Suprapubic skin (tissue), 4 donors: ENCODE data around the gene NTPCR. TPM values are rescaled to one million over a fixed set of nuclear protein-coding genes. Genes with fewer than 3 reads are reported as not detected.
A peak's percentile ranks its signal among the peaks of the same experiment; 100 is the strongest.

Experiments
- DNase-seq, 2 donors: peaks; one replicate each; pipeline ENCODE4 v3.0.0-alpha.2; 2019; ENCODE audit warnings: low spot score in 2 of 2
- H3K27ac ChIP-seq: fragments of 200-600 bp; sonication (generic); one replicate; pipeline ENCODE4 v1.5.1; 2019
- H3K27me3 ChIP-seq: fragments of 200-600 bp; sonication (generic); one replicate; pipeline ENCODE4 v1.5.1; 2019
- H3K36me3 ChIP-seq: fragments of 200-600 bp; sonication (generic); one replicate; pipeline ENCODE4 v1.5.1; 2019
- H3K4me1 ChIP-seq: fragments of 200-600 bp; sonication (generic); one replicate; pipeline ENCODE4 v1.5.1; 2019
- H3K4me3 ChIP-seq: fragments of 200-600 bp; sonication (generic); one replicate; pipeline ENCODE4 v1.5.1; 2019; ENCODE audit warnings: mild to moderate bottlenecking
- H3K9me3 ChIP-seq: fragments of 200-600 bp; sonication (generic); one replicate; pipeline ENCODE4 v1.5.1; 2019
- EP300 ChIP-seq: sonication (generic); formaldehyde crosslinking; IDR thresholded peaks from one replicate; pipeline ENCODE4 v1.6.1; 2017; ENCODE audit warnings: antibody characterized with exemption
- POLR2A ChIP-seq, 2 donors: fragments of 450-650 bp; IDR thresholded peaks; one replicate each; pipeline ENCODE4 v1.6.1; 2017; ENCODE audit warnings: antibody characterized with exemption in 2 of 2, mild to moderate bottlenecking in 2 of 2, moderate library complexity in 2 of 2
- POLR2AphosphoS5 ChIP-seq, 3 donors: sonication (generic); formaldehyde crosslinking; IDR thresholded peaks; one replicate each; pipeline ENCODE4 v1.6.1; 2017; ENCODE audit warnings: antibody characterized with exemption in 3 of 3
- WGBS: methylation state at CpG from one replicate; pipeline ENCODE4 v1.1.5; 2018; 5-methylcytosine and 5-hydroxymethylcytosine counted together
- total RNA-seq, 4 donors: library from RNA; depleted of rRNA; stranded (reverse); fragments of >200 nt; gene quantifications; one replicate each; pipeline ENCODE4 v1.1.0, GENCODE V29; 2016
- TF ChIP-seq, protein P1 (sequence below), 2 donors: fragments of 200-600 bp in 1 of 2; fragments of 450-650 bp in 1 of 2; sonication (generic) in 1 of 2; IDR thresholded peaks; one replicate each; pipeline ENCODE4 v1.5.1; 2016 to 2019; ENCODE audit warnings: antibody characterized with exemption in 2 of 2, mild to moderate bottlenecking in 1 of 2, moderate library complexity in 1 of 2

Gene NTPCR
- total RNA-seq, 4 donors from 2014 or later, result 18.6 to 35.9 (median 28.4) TPM

DNA sequence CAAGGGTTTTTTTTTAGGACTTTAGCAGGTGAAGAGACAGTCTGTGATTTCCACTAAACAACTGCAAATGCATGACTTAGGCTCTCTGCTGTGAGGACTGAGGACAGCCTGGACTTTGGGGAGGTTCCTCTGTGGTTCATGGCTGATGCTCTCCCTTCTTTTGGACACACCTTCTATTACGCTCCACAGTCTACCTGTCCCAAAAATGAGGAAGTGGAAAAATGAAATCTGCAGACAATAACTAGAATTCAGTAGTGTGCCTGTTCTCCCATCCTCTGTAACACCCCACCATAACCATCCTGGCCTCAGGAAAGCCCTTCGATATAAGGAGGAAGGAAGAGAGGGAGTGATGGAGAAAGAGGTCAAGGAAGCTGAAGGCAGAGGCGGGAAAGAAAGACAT is 68.7 kb downstream of the NTPCR start:
- no peak for DNase-seq
- Histone ChIP-seq H3K27me3 (no peaks in the 10 kb centered on the region), H3K27ac (no peak overlapping the region), H3K36me3 (no peaks in the 10 kb centered on the region), H3K4me3 (no peak overlapping the region), H3K4me1 (no peaks in the 10 kb centered on the region), H3K9me3 (no peaks in the 10 kb centered on the region)
- 94% methylated on average over 3 of the region's 3 CpGs for WGBS
- TF ChIP-seq POLR2AphosphoS5 (IDR thresholded peaks at IDR 0.05) (no peak), POLR2A (IDR thresholded peaks at IDR 0.05) (no peak)

GRCh38 chr1:233019778-233020325 is 69.4 kb downstream of the NTPCR start:
- no peak for TF ChIP-seq POLR2AphosphoS5 (IDR thresholded peaks at IDR 0.05)
- no peak for TF ChIP-seq POLR2A (IDR thresholded peaks at IDR 0.05)
- TF ChIP-seq, protein P1, sequence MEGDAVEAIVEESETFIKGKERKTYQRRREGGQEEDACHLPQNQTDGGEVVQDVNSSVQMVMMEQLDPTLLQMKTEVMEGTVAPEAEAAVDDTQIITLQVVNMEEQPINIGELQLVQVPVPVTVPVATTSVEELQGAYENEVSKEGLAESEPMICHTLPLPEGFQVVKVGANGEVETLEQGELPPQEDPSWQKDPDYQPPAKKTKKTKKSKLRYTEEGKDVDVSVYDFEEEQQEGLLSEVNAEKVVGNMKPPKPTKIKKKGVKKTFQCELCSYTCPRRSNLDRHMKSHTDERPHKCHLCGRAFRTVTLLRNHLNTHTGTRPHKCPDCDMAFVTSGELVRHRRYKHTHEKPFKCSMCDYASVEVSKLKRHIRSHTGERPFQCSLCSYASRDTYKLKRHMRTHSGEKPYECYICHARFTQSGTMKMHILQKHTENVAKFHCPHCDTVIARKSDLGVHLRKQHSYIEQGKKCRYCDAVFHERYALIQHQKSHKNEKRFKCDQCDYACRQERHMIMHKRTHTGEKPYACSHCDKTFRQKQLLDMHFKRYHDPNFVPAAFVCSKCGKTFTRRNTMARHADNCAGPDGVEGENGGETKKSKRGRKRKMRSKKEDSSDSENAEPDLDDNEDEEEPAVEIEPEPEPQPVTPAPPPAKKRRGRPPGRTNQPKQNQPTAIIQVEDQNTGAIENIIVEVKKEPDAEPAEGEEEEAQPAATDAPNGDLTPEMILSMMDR (IDR thresholded peaks at IDR 0.05), result no peak
- TF ChIP-seq EP300, result no peak
- Histone ChIP-seq H3K9me3 (no peaks in the 10 kb centered on the region), H3K27me3 (no peaks in the 10 kb centered on the region), H3K4me1 (no peaks in the 10 kb centered on the region), H3K27ac (no peak overlapping the region), H3K36me3 (no peaks in the 10 kb centered on the region), H3K4me3 (no peak overlapping the region)
- WGBS, result 91% methylated on average over 12 of the region's 12 CpGs
- DNase-seq, result no peak

DNA sequence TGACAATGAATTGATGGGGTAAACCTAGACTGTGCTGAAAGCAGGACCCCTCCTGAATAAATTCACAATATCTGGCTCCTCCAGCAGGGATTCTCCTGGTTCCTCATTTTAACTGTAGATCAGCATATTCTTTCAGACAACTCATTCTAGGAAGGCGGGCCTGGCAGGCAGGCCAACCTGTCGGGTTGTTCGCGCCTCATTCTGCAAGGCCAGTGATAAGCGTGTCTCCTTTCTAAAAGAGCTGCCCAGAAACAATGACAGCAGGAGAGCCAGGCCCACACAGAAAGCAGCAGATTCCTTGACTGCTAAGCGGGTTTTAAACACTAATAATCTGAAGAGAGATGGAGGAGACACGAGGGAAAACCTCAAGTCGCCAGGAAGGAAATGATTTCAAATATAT is 70.0 kb downstream of the NTPCR start:
- Histone ChIP-seq H3K9me3 (no peaks in the 10 kb centered on the region), H3K36me3 (no peaks in the 10 kb centered on the region), H3K27ac (no peak overlapping the region), H3K27me3 (no peaks in the 10 kb centered on the region), H3K4me1 (no peaks in the 10 kb centered on the region), H3K4me3 (no peak overlapping the region)
- TF ChIP-seq POLR2AphosphoS5 (IDR thresholded peaks at IDR 0.05) (no peak), POLR2A (IDR thresholded peaks at IDR 0.05) (no peak), EP300 (no peak)
- TF ChIP-seq, protein P1 (IDR thresholded peaks at IDR 0.05), result no peak
- DNase-seq, result no peak
- WGBS, result 65% methylated on average over 8 of the region's 8 CpGs

DNA sequence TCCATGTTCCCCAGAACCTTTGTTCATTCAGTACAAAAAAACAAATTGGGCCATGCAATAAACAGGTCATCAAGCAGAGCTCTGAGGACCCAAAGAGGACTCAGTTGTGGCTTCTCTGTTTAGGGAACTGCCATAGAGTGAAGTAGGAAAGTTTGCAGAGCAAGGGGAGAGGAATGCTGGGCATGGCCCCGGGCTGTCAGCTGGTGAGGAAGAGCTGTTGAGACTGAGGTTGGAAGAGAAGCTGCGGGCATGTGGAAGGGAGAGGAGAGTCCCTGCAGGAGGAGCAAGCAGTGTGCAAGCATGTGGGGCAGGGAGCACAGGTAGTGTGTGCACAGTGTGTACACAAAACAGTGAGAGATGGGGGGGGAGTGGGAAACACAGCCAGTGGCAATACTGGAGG is 71.8 kb downstream of the NTPCR start:
- no peaks in the 10 kb centered on the region for H3K36me3 ChIP-seq
- no peaks in the 10 kb centered on the region for H3K4me1 ChIP-seq
- H3K9me3 ChIP-seq, result no peaks in the 10 kb centered on the region
- DNase-seq, result no peak
- no peak overlapping the region for H3K4me3 ChIP-seq
- no peaks in the 10 kb centered on the region for H3K27me3 ChIP-seq
- no peak overlapping the region for H3K27ac ChIP-seq
- TF ChIP-seq POLR2AphosphoS5 (IDR thresholded peaks at IDR 0.05) (no peak), EP300 (no peak), POLR2A (IDR thresholded peaks at IDR 0.05) (no peak)
- TF ChIP-seq, protein P1 (IDR thresholded peaks at IDR 0.05), result no peak
- 82% methylated on average over 2 of the region's 2 CpGs for WGBS

GRCh38 chr1:233024199-233024598 is 73.8 kb downstream of the NTPCR start:
- Histone ChIP-seq H3K36me3 (no peaks in the 10 kb centered on the region), H3K27me3 (no peaks in the 10 kb centered on the region), H3K9me3 (no peaks in the 10 kb centered on the region), H3K4me1 (no peaks in the 10 kb centered on the region), H3K27ac (no peak overlapping the region), H3K4me3 (no peak overlapping the region)
- 94% methylated on average over 9 of the region's 9 CpGs for WGBS
- no peak for DNase-seq
- TF ChIP-seq EP300, result no peak
- TF ChIP-seq, protein P1 (IDR thresholded peaks at IDR 0.05), result no peak

- no peaks in the 10 kb centered on the region for H3K4me1 ChIP-seq
- H3K27me3 ChIP-seq, result no peaks in the 10 kb centered on the region
- H3K4me3 ChIP-seq, result no peak overlapping the region
- H3K36me3 ChIP-seq, result no peaks in the 10 kb centered on the region
- TF ChIP-seq, protein P1 (IDR thresholded peaks at IDR 0.05), result peak; percentile 12 to 19
- TF ChIP-seq POLR2AphosphoS5 (IDR thresholded peaks at IDR 0.05), result no peak
- H3K27ac ChIP-seq, result no peak overlapping the region
- 71% methylated on average over 12 of the region's 12 CpGs for WGBS
- H3K9me3 ChIP-seq, result no peaks in the 10 kb centered on the region
- DNase-seq, result no peak
Measured at GRCh38 chr1:233025157-233025556, 74.7 kb downstream of the NTPCR start.
